Parathyroid adenoma (tissue), 2 donors: ENCODE results near the gene NBAS.

Experiments
- H2AFZ ChIP-seq: fragments of 300-600 bp; sonication (generic); one replicate; pipeline ENCODE4 v1.7.0; 2017; ENCODE audit warnings: antibody characterized with exemption, mild to moderate bottlenecking
- H3K27ac ChIP-seq: fragments of 300-600 bp; sonication (generic); one replicate; pipeline ENCODE4 v1.7.0; 2017
- H3K27me3 ChIP-seq: fragments of 300-600 bp; sonication (generic); one replicate; pipeline ENCODE4 v1.7.0; 2017; ENCODE audit warnings: low read length; ENCODE audit not compliant: control insufficient read depth, insufficient read depth
- H3K36me3 ChIP-seq: fragments of 300-600 bp; sonication (generic); one replicate; pipeline ENCODE4 v1.7.0; 2017; ENCODE audit warnings: low read length; ENCODE audit not compliant: control insufficient read depth, insufficient read depth
- H3K4me1 ChIP-seq: fragments of 300-600 bp; sonication (generic); one replicate; pipeline ENCODE4 v1.7.0; 2017; ENCODE audit warnings: control low read depth
- H3K4me2 ChIP-seq: fragments of 300-600 bp; sonication (generic); one replicate; pipeline ENCODE4 v1.7.0; 2017; ENCODE audit warnings: low read length
- H3K4me3 ChIP-seq: fragments of 300-600 bp; sonication (generic); one replicate; pipeline ENCODE4 v1.7.0; 2017; ENCODE audit warnings: low read depth, low read length
- H3K79me2 ChIP-seq: fragments of 300-600 bp; sonication (generic); one replicate; pipeline ENCODE4 v1.7.0; 2017; ENCODE audit warnings: control low read depth
- H3K9ac ChIP-seq: fragments of 300-600 bp; sonication (generic); one replicate; pipeline ENCODE4 v1.7.0; 2017; ENCODE audit warnings: mild to moderate bottlenecking
- H3K9me3 ChIP-seq: fragments of 300-600 bp; sonication (generic); one replicate; pipeline ENCODE4 v1.7.0; 2017; ENCODE audit warnings: low read length; ENCODE audit not compliant: control insufficient read depth
- TF ChIP-seq, protein P1 (sequence below): fragments of 300-600 bp; sonication (generic); IDR thresholded peaks from one replicate; pipeline ENCODE4 v1.7.0; 2017; ENCODE audit warnings: antibody characterized with exemption, mild to moderate bottlenecking
- donor health status: primary hyperparathyroidism.

Gene NBAS

DNA sequence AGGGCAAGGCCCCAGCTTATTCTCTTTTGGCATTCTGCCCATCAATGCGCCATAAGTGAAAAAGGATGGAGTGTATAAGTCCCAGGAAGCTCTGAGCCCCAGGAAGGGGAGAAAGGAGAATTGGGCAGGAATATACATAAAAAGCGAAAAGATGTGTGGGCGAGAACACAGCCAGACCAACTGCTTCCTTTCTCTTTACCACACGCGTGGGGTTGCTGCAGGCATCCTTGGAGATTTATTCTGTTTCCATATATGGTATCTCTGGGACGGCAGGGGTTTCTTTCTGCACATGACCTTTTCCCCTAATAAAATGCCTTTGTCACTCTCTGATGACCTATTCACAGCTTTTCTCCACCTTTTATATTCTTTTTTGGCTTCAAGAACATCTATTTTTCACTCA lies 440.5 kb downstream of the NBAS start:
- Histone ChIP-seq H3K27me3 (no peaks in the 10 kb centered on the region), H3K4me1 (no peaks in the 10 kb centered on the region), H3K27ac (no peak overlapping the region), H3K36me3 (no peaks in the 10 kb centered on the region), H3K4me3 (no peak overlapping the region), H3K9me3 (no peaks in the 10 kb centered on the region), H3K9ac (no peak overlapping the region), H2AFZ (no peak overlapping the region), H3K4me2 (no peak overlapping the region), H3K79me2 (no peaks in the 10 kb centered on the region)
- TF ChIP-seq, protein P1, sequence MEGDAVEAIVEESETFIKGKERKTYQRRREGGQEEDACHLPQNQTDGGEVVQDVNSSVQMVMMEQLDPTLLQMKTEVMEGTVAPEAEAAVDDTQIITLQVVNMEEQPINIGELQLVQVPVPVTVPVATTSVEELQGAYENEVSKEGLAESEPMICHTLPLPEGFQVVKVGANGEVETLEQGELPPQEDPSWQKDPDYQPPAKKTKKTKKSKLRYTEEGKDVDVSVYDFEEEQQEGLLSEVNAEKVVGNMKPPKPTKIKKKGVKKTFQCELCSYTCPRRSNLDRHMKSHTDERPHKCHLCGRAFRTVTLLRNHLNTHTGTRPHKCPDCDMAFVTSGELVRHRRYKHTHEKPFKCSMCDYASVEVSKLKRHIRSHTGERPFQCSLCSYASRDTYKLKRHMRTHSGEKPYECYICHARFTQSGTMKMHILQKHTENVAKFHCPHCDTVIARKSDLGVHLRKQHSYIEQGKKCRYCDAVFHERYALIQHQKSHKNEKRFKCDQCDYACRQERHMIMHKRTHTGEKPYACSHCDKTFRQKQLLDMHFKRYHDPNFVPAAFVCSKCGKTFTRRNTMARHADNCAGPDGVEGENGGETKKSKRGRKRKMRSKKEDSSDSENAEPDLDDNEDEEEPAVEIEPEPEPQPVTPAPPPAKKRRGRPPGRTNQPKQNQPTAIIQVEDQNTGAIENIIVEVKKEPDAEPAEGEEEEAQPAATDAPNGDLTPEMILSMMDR = no peak

DNA sequence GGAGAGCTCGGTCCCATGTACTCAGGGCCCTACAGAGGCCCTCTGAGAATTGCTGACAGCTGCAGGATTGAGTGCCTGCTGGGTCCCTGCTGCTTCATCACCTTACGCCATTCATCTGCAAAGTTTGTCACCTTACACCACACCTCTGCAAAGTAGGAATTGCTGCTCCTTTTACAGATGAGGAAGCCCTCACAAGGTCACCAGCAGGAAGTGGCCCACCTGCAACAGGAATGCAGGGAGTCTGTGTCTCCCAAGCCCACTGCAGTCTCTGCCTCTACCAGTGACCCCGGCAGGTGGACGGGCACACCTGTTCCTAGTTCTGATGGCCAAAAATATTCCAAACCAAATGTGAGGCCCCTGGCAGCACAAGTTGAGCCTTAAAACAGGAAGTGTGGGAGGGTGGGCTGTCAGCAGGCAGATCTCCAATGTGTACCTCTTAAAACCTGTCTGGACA lies 441.4 kb downstream of the NBAS start:
- Histone ChIP-seq H3K27me3 (no peaks in the 10 kb centered on the region), H3K4me1 (no peaks in the 10 kb centered on the region), H3K4me3 (no peak overlapping the region), H3K9me3 (no peaks in the 10 kb centered on the region), H3K79me2 (no peaks in the 10 kb centered on the region), H2AFZ (no peak overlapping the region), H3K4me2 (no peak overlapping the region), H3K27ac (no peak overlapping the region), H3K9ac (no peak overlapping the region), H3K36me3 (no peaks in the 10 kb centered on the region)
- TF ChIP-seq, protein P1 = no peak

GRCh38 chr2:15117409-15118050 lies 443.6 kb downstream of the NBAS start:
- Histone ChIP-seq H3K36me3 (no peaks in the 10 kb centered on the region), H3K4me2 (no peak overlapping the region), H3K79me2 (no peaks in the 10 kb centered on the region), H3K27ac (no peak overlapping the region), H3K4me1 (no peaks in the 10 kb centered on the region), H3K4me3 (no peak overlapping the region), H3K9me3 (no peaks in the 10 kb centered on the region), H2AFZ (no peak overlapping the region), H3K27me3 (no peaks in the 10 kb centered on the region), H3K9ac (no peak overlapping the region)
- TF ChIP-seq, protein P1 = no peak
